ENCODE data around the gene IFNLR1. TPM values are rescaled to one million over a fixed set of nuclear protein-coding genes. Genes with fewer than 3 reads are reported as not detected.

Gene IFNLR1
- total RNA-seq, 2 experiments from 2014 or later = 4.3 to 5.6 TPM

GRCh38 chr1:24138476-24139221 lies 48.4 kb downstream of the IFNLR1 start:
- ChIA-PET CTCF (interaction anchor here (0.5 to 1.2 kb wide), 2 partner anchors 12 to 781 kb away, joined by 3 to 4 read pairs; no protein-coding TSS in a partner anchor), POLR2A (no interaction called here)

GRCh38 chr1:24136956-24137539 lies 50.0 kb downstream of the IFNLR1 start:
- POLR2A ChIA-PET = no interaction called here
- CTCF ChIA-PET = interaction anchor here (1.2 kb wide), 1 partner anchor 13 kb away, joined by 4 read pairs; no protein-coding TSS in a partner anchor

GRCh38 chr1:24134376-24134775 lies 52.7 kb downstream of the IFNLR1 start:
- POLR2A ChIA-PET = no interaction called here
- CTCF ChIA-PET = no interaction called here

GRCh38 chr1:24133819-24134218 lies 53.3 kb downstream of the IFNLR1 start:
- ChIA-PET POLR2A (no interaction called here), CTCF (no interaction called here)

- POLR2A ChIA-PET = no interaction called here
- CTCF ChIA-PET = no interaction called here
Observed at GRCh38 chr1:24130385-24130784, 56.7 kb downstream of the IFNLR1 start.

- ChIA-PET CTCF (no interaction called here), POLR2A (no interaction called here)
Observed at GRCh38 chr1:24127801-24128363, 59.2 kb downstream of the IFNLR1 start.

GRCh38 chr1:24127134-24127800 lies 59.8 kb downstream of the IFNLR1 start:
- ChIA-PET POLR2A (no interaction called here), CTCF (no interaction called here)

GRCh38 chr1:24126672-24127023 lies 60.4 kb downstream of the IFNLR1 start:
- ChIA-PET POLR2A (no interaction called here), CTCF (no interaction called here)

- ChIA-PET POLR2A (no interaction called here), CTCF (no interaction called here)
Observed at GRCh38 chr1:24126018-24126671, 60.9 kb downstream of the IFNLR1 start.

GRCh38 chr1:24125456-24125855 lies 61.6 kb downstream of the IFNLR1 start:
- CTCF ChIA-PET = no interaction called here
- POLR2A ChIA-PET = no interaction called here

GRCh38 chr1:24124980-24125379 lies 62.1 kb downstream of the IFNLR1 start:
- POLR2A ChIA-PET = no interaction called here
- CTCF ChIA-PET = interaction anchor here (1.1 kb wide), 1 partner anchor 25 kb away, joined by 3 read pairs; no protein-coding TSS in a partner anchor

- POLR2A ChIA-PET = no interaction called here
- CTCF ChIA-PET = no interaction called here
Observed at GRCh38 chr1:24123611-24124010, 63.5 kb downstream of the IFNLR1 start.

- ChIA-PET CTCF (no interaction called here), POLR2A (no interaction called here)
Observed at GRCh38 chr1:24122776-24123175, 64.3 kb downstream of the IFNLR1 start.

- CTCF ChIA-PET = no interaction called here
Observed at GRCh38 chr1:24121406-24121805, 65.7 kb downstream of the IFNLR1 start.

GRCh38 chr1:24120965-24121364 lies 66.1 kb downstream of the IFNLR1 start:
- CTCF ChIA-PET = no interaction called here
- POLR2A ChIA-PET = no interaction called here

More at GRCh38 chr1:24121406-24121805, 65.7 kb downstream of the IFNLR1 start:
- POLR2A ChIA-PET = no interaction called here

GRCh38 chr1:24119859-24120756 lies 67.0 kb downstream of the IFNLR1 start:
- CTCF ChIA-PET = no interaction called here
- POLR2A ChIA-PET = no interaction called here

- ChIA-PET CTCF (no interaction called here), POLR2A (no interaction called here)
Observed at GRCh38 chr1:24119489-24119858, 67.6 kb downstream of the IFNLR1 start.

- ChIA-PET POLR2A (no interaction called here), CTCF (no interaction called here)
Observed at GRCh38 chr1:24118410-24119242, 68.5 kb downstream of the IFNLR1 start.
